ENCODE data around the gene KIAA0232.
"Not testable (repeated sequence)": the region's sequence is repeated elsewhere in the genome, so short reads cannot be mapped to it uniquely, and the experiment has no call there.

Gene KIAA0232

DNA sequence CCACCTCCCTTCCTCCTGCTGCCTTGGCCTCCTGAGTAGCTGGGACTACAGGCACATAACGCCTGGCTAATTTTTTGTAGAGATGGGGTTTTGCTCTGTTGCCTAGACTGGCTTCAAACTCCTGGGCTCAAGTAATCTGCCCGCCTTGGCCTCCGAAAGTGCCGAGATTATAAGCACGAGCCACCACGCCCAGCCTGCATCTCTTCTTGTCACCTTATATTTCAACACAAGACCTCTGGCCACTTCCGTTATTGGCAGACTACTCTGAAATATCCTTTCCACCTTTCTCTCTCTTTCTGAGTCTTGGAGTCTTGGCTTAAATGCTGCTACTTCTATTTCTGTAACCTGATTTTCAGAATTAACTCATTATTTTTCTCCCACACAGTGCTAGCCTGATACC lies 5.6 kb downstream of the KIAA0232 start:
- CTCF ChIA-PET: interaction anchor here (1.0 to 1.4 kb wide), 2 partner anchors 10 to 69 kb away, joined by 3 read pairs; no protein-coding TSS in a partner anchor
- DNase-seq (ENCODE audit: extremely low spot score): no peak
- POLR2A ChIA-PET: no interaction called here
- TF ChIP-seq, protein P1, sequence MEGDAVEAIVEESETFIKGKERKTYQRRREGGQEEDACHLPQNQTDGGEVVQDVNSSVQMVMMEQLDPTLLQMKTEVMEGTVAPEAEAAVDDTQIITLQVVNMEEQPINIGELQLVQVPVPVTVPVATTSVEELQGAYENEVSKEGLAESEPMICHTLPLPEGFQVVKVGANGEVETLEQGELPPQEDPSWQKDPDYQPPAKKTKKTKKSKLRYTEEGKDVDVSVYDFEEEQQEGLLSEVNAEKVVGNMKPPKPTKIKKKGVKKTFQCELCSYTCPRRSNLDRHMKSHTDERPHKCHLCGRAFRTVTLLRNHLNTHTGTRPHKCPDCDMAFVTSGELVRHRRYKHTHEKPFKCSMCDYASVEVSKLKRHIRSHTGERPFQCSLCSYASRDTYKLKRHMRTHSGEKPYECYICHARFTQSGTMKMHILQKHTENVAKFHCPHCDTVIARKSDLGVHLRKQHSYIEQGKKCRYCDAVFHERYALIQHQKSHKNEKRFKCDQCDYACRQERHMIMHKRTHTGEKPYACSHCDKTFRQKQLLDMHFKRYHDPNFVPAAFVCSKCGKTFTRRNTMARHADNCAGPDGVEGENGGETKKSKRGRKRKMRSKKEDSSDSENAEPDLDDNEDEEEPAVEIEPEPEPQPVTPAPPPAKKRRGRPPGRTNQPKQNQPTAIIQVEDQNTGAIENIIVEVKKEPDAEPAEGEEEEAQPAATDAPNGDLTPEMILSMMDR (IDR thresholded peaks at IDR 0.05; ENCODE audit: control extremely low read depth, extremely low read depth, low read depth, missing control alignments): no peak

DNA sequence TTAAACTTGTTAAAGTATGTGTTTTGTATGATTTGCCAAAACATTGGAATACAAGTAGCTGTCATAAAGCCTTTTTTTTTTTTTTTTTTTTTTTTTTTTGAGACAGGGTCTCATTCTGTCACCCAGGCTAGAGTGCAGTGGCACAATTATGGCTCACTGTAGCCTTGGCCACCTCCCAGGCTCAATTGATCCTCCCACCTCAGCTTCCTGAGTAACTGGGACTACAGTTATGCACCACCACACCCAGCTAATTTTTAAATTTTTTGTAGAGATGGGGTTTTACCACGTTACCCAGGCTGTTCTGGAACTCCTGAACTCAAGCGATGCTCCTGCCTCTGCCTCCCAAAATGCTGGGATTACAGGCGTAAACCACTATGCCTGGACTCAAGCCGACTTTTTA lies 8.7 kb downstream of the KIAA0232 start:
- CTCF ChIA-PET; DNase-seq (ENCODE audit: extremely low spot score): not testable (repeated sequence)
- POLR2A ChIA-PET: interaction anchor here (0.6 kb wide), 1 partner anchor 57 kb away, joined by 9 read pairs; no protein-coding TSS in a partner anchor

DNA sequence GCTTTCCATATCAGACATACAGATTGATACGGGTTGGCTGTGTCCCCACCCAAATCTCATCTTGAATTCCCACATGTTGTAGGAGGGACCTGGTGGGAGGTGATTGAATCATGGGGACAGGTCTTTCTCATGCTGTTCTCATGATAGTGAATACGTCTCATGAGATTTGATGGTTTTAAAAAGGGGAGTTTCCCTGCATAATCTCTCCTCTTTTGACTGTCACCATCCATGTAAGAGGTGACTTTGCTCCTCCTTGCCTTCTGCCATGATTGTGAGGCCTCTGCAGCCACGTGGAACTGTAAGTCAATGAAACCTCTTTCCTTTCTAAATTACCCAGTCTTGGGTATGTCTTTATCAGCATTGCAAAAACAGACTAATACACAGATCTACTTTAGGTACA lies 9.3 kb downstream of the KIAA0232 start:
- CTCF ChIA-PET; DNase-seq (ENCODE audit: extremely low spot score): not testable (repeated sequence)
- POLR2A ChIA-PET: interaction anchor here (0.7 kb wide), 1 partner anchor 275 kb away, joined by 4 read pairs; no protein-coding TSS in a partner anchor

DNA sequence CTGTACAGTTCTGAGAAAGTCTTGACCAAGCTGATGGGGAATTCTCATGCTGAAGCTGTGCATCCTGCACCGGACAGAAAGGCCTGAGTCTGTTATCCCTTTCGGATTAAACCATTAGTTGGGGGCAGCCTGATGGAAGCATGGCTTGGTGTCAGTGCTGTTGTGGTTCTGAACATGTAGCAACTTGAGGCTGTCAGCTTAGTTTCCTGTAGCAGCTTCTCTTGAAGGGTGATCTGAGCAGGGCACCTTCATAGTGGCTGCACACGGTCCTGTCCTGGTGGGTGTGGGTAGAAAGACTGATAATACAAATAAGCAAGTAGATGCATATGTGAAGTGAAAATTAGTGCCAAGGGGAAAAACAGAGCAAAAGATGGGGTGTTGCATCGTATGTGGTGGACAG lies 11.7 kb downstream of the KIAA0232 start:
- TF ChIP-seq, protein P1 (IDR thresholded peaks at IDR 0.05; ENCODE audit: control extremely low read depth, extremely low read depth, low read depth, missing control alignments): no peak
- no peak for DNase-seq (ENCODE audit: extremely low spot score)
- POLR2A ChIA-PET: no interaction called here
- CTCF ChIA-PET: interaction anchor here (1.0 to 1.6 kb wide), 6 partner anchors 10 to 79 kb away, joined by 3 to 5 read pairs (median 3); no protein-coding TSS in a partner anchor

DNA sequence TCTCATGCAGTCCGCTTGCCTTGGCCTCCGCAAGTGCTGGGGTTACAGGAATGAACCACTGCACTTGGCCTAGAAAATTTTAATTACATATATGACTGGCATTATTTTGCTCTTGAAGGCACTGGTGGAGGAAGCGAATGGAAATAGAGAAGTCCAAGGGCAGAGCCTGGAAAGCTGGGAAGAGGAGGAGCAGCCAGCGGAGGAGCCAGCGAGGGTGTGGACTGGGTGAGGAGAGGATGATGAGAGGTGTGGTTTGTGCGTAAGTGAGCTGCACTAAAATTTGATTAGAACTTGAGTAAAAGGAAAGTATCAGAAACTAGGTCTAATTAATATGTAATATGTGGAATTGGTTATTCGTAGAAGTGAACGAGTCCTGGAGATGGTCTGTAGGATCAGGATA lies 13.3 kb downstream of the KIAA0232 start:
- no peak for DNase-seq (ENCODE audit: extremely low spot score)
- POLR2A ChIA-PET: interaction anchor here (1.6 kb wide), 1 partner anchor 12 kb away, joined by 4 read pairs; no protein-coding TSS in a partner anchor
- TF ChIP-seq, protein P1 (IDR thresholded peaks at IDR 0.05; ENCODE audit: control extremely low read depth, extremely low read depth, low read depth, missing control alignments): no peak
- CTCF ChIA-PET: interaction anchor here (1.1 to 2.6 kb wide), 5 partner anchors 16 to 78 kb away, joined by 3 to 8 read pairs (median 4); no protein-coding TSS in a partner anchor

DNA sequence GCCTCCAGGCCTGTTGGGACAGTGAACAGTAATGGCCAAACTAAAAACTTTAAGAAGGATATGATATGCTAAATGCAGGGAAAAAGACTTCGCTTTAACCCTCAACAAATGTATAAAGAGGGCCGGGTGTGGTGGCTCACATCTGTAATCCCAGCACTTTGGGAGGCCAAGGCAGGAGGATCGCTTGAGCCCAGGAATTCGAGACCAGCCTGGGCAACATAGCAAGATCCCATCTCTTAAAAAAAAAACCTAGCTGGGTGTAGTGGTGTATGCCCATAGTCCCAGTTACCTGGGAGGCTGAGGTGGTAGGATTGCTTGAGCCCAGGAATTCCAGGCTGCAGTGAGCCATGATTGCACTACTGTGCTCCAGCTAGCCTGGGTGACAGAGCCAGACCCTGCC lies 14.8 kb downstream of the KIAA0232 start:
- ChIA-PET CTCF (interaction anchor here (1.4 to 2.6 kb wide), 3 partner anchors 14 to 120 kb away, joined by 3 to 8 read pairs (median 4); no protein-coding TSS in a partner anchor), POLR2A (interaction anchor here (0.6 kb wide), 1 partner anchor 8 kb away, joined by 3 read pairs; no protein-coding TSS in a partner anchor)
- DNase-seq (ENCODE audit: extremely low spot score): not testable (repeated sequence)

DNA sequence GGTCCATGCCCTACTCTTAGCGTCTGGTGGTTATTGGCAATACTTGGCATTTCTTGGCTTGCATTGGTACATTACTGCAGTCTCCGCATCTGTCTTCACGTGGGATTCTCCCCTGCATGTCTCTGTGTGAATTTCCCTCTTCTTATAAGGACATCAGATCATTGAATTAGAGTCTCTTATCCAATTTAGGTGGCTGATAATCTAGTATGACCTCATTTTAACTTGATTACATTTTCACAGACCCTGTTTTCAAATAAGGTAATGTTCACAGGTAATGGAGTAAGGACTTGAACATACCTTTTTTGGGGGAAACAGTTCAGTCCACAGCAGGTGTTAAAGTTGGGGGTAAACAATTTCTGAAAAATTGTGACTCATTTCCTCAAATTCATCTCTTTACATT lies 16.6 kb downstream of the KIAA0232 start:
- TF ChIP-seq, protein P1 (IDR thresholded peaks at IDR 0.05; ENCODE audit: control extremely low read depth, extremely low read depth, low read depth, missing control alignments): no peak
- ChIA-PET POLR2A (no interaction called here), CTCF (interaction anchor here (2.2 kb wide), 1 partner anchor 78 kb away, joined by 4 read pairs; no protein-coding TSS in a partner anchor)
- DNase-seq (ENCODE audit: extremely low spot score): no peak

DNA sequence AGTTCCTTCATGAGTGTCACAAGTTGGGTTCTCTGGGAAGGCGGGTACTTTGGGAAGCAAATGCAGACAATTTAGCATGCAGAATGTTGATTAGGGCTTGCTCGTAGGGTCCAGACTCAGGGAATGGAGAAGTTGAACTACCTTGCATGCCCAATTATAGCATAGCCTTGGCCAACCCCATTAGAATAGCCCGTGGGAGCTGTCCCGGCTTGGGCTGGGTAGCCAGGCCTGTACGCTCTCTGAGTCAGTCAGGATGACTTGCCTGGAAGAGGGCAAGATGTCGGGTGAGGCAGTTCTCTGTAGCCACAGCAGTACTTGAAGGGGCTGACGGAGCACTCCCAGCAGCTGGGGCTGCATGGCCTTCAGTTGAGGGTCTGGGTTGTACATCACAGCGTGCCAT lies 19.5 kb downstream of the KIAA0232 start:
- DNase-seq (ENCODE audit: extremely low spot score): no peak
- ChIA-PET CTCF (interaction anchor here (1.1 to 1.2 kb wide), 3 partner anchors 16 to 47 kb away, joined by 3 to 4 read pairs (median 4); no protein-coding TSS in a partner anchor), POLR2A (no interaction called here)
- TF ChIP-seq, protein P1 (IDR thresholded peaks at IDR 0.05; ENCODE audit: control extremely low read depth, extremely low read depth, low read depth, missing control alignments): no peak

Data from GM10248 (cell line).